Thoracic aorta (tissue), 2 donors: ENCODE measurements around the gene SYNE2. TPM values are rescaled to one million over a fixed set of nuclear protein-coding genes. Genes with fewer than 3 reads are reported as not detected.
A peak's percentile ranks its signal among the peaks of the same experiment; 100 is the strongest.

Experiments
- ATAC-seq: fragments of 150-250 bp; one replicate; pipeline ENCODE4 v1.8.0; 2017; ENCODE audit warnings: low read depth; ENCODE audit not compliant: insufficient number of reproducible peaks, low FRiP score
- DNase-seq: peaks from one replicate; pipeline ENCODE4 v3.0.0-alpha.2; 2020; ENCODE audit warnings: low spot score
- H3K27ac ChIP-seq, 2 donors: fragments of 200-600 bp; sonication (generic); 1 replicate in 1 of 2; 2 replicates in 1 of 2; pipeline ENCODE4 v1.5.1; 2016; ENCODE audit warnings: mild to moderate bottlenecking in 2 of 2, moderate library complexity in 2 of 2
- H3K27me3 ChIP-seq: fragments of 200-600 bp; sonication (generic); replicated peaks from 2 replicates; pipeline ENCODE4 v1.6.0; 2016; ENCODE audit warnings: mild to moderate bottlenecking; ENCODE audit not compliant: insufficient read depth
- H3K36me3 ChIP-seq: fragments of 200-600 bp; sonication (generic); one replicate; pipeline ENCODE4 v1.5.1; 2016
- H3K4me1 ChIP-seq, 2 donors: fragments of 200-600 bp; sonication (generic); 1 replicate in 1 of 2; 2 replicates in 1 of 2; pipeline versions ENCODE4 v1.5.1 to v1.6.0; 2016; ENCODE audit warnings: low read depth in 2 of 2, mild to moderate bottlenecking in 1 of 2; ENCODE audit not compliant: control insufficient read depth in 1 of 2
- H3K4me3 ChIP-seq: fragments of 200-600 bp; sonication (generic); 2 replicates; pipeline ENCODE4 v1.5.1; 2016; ENCODE audit warnings: mild to moderate bottlenecking
- H3K9me3 ChIP-seq: fragments of 200-600 bp; sonication (generic); 2 replicates; pipeline ENCODE4 v1.5.1; 2016
- total RNA-seq, 2 donors: library from RNA; depleted of rRNA; stranded (reverse); fragments of >200 nt; gene quantifications; one replicate each; pipeline versions ENCODE4 v1.1.0 to v1.2.3, GENCODE V29; 2016
- TF ChIP-seq, protein P1 (sequence below): fragments of 200-600 bp; sonication (generic); IDR thresholded peaks from one replicate; pipeline ENCODE4 v1.5.1; 2019; ENCODE audit warnings: antibody characterized with exemption

SYNE2 gene
- total RNA-seq, 2 donors from 2014 or later, result 125 to 256 TPM

- H3K4me1 ChIP-seq, result no peaks in the 10 kb centered on the region
- no peak overlapping the region for H3K4me3 ChIP-seq
- TF ChIP-seq, protein P1, sequence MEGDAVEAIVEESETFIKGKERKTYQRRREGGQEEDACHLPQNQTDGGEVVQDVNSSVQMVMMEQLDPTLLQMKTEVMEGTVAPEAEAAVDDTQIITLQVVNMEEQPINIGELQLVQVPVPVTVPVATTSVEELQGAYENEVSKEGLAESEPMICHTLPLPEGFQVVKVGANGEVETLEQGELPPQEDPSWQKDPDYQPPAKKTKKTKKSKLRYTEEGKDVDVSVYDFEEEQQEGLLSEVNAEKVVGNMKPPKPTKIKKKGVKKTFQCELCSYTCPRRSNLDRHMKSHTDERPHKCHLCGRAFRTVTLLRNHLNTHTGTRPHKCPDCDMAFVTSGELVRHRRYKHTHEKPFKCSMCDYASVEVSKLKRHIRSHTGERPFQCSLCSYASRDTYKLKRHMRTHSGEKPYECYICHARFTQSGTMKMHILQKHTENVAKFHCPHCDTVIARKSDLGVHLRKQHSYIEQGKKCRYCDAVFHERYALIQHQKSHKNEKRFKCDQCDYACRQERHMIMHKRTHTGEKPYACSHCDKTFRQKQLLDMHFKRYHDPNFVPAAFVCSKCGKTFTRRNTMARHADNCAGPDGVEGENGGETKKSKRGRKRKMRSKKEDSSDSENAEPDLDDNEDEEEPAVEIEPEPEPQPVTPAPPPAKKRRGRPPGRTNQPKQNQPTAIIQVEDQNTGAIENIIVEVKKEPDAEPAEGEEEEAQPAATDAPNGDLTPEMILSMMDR, result no peak
- no peak for DNase-seq
- H3K27me3 ChIP-seq, result no peaks in the 10 kb centered on the region
- H3K27ac ChIP-seq, result no peak overlapping the region
- H3K9me3 ChIP-seq, result no peaks in the 10 kb centered on the region
- no peak for ATAC-seq
- H3K36me3 ChIP-seq, result peaks cover 15% of the 10 kb centered on the region
Measured at GRCh38 chr14:63988579-63988978, 135.8 kb downstream of the SYNE2 start.

DNA sequence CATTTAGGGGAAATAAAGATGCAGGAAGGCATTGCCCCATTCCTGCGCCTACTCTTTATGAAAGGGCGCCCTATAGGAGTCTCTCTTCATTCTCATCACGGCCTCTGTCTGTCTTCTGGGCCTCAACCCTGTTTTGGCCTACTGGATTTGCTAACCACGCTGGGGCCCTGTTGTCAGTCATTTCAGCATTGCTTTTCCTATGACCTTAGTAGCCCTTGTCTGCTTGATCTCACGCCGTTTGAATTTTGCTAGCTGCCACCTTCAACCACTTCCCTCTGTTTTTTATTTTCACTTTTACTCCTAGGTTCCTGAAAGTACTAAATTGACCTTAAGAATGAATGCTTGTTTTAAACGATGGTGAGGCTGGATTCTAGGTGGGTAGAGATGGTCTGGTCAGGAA is 139.0 kb downstream of the SYNE2 start:
- TF ChIP-seq, protein P1, result no peak
- H3K36me3 ChIP-seq, result peaks cover 17% of the 10 kb centered on the region
- H3K27me3 ChIP-seq, result no peaks in the 10 kb centered on the region
- no peaks in the 10 kb centered on the region for H3K9me3 ChIP-seq
- no peak for ATAC-seq
- no peaks in the 10 kb centered on the region for H3K4me1 ChIP-seq
- H3K4me3 ChIP-seq, result no peak overlapping the region
- no peak for DNase-seq
- no peak overlapping the region for H3K27ac ChIP-seq

GRCh38 chr14:63992858-63993257 is 140.1 kb downstream of the SYNE2 start:
- DNase-seq, result no peak
- Histone ChIP-seq H3K27ac (no peak overlapping the region), H3K27me3 (no peaks in the 10 kb centered on the region), H3K4me1 (no peaks in the 10 kb centered on the region), H3K9me3 (no peaks in the 10 kb centered on the region), H3K36me3 (peaks cover 24% of the 10 kb centered on the region), H3K4me3 (no peak overlapping the region)
- TF ChIP-seq, protein P1, result no peak
- no peak for ATAC-seq

DNA sequence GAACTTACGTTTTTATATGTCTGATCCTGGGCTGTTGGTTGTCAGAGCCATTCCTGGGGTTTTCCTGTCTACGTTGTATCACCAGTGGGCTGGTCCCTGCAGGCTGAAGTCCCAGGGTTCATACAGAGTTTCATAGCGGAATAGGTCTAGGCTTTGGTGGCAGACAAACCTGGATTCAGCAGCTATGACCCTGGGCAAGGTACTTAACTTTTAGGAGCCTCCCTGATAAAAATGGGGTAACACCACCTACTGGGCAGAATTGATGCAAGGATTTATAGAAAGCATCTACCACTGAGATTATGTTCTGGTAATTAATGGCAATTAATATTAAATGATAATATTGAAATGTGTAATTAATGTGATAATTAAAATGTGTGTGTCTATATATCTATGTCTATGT is 141.2 kb downstream of the SYNE2 start:
- no peaks in the 10 kb centered on the region for H3K9me3 ChIP-seq
- TF ChIP-seq, protein P1, result peak; percentile 14
- no peak overlapping the region for H3K27ac ChIP-seq
- ATAC-seq (no peak), DNase-seq (no peak)
- no peaks in the 10 kb centered on the region for H3K27me3 ChIP-seq
- peaks cover 24% of the 10 kb centered on the region for H3K36me3 ChIP-seq
- H3K4me1 ChIP-seq, result no peaks in the 10 kb centered on the region
- no peak overlapping the region for H3K4me3 ChIP-seq

- Histone ChIP-seq H3K27ac (no peak overlapping the region), H3K27me3 (no peaks in the 10 kb centered on the region), H3K4me3 (no peak overlapping the region), H3K9me3 (no peaks in the 10 kb centered on the region), H3K4me1 (no peaks in the 10 kb centered on the region), H3K36me3 (peaks cover 29% of the 10 kb centered on the region)
- no peak for DNase-seq
- ATAC-seq, result no peak
- TF ChIP-seq, protein P1, result no peak
Measured at GRCh38 chr14:63995285-63995684, 142.5 kb downstream of the SYNE2 start.
